GM23338 (cell line): ENCODE results near the gene LMNTD2. TPM values are rescaled to one million over a fixed set of nuclear protein-coding genes. Genes with fewer than 3 reads are reported as not detected.

Experiments used
- ATAC-seq: fragments of 200-7000 bp; cut with Tn5 transposase; 3 replicates; pipeline ENCODE4 v1.9.1; 2020
- DNase-seq: peaks from one replicate; pipeline ENCODE4 v3.0.0-alpha.2; 2015; ENCODE audit warnings: low spot score
- H2AFZ ChIP-seq: fragments of 200-600 bp; sonication (generic); 2 replicates; pipeline ENCODE4 v1.8.0; 2016; ENCODE audit warnings: antibody characterized with exemption, mild to moderate bottlenecking, moderate library complexity
- H3F3A ChIP-seq: fragments of 200-600 bp; sonication (generic); replicated peaks from 2 replicates; pipeline ENCODE4 v1.8.0; 2017; ENCODE audit warnings: antibody characterized with exemption, mixed run types, low read depth
- H3K27ac ChIP-seq: fragments of 200-600 bp; sonication (generic); 2 replicates; pipeline ENCODE4 v1.6.1; 2016; ENCODE audit warnings: low read depth
- H3K27me3 ChIP-seq: fragments of 200-600 bp; sonication (generic); 2 replicates; pipeline ENCODE4 v1.8.0; 2016; ENCODE audit warnings: mild to moderate bottlenecking, mixed run types, moderate library complexity; ENCODE audit not compliant: insufficient read depth
- H3K36me3 ChIP-seq: fragments of 200-600 bp; sonication (generic); 2 replicates; pipeline ENCODE4 v1.8.0; 2016; ENCODE audit warnings: mild to moderate bottlenecking; ENCODE audit not compliant: insufficient read depth
- H3K4me1 ChIP-seq: fragments of 200-600 bp; sonication (generic); 2 replicates; pipeline ENCODE4 v1.8.0; 2016; ENCODE audit warnings: mild to moderate bottlenecking, moderate library complexity; ENCODE audit not compliant: insufficient read depth
- H3K4me2 ChIP-seq: fragments of 200-600 bp; sonication (generic); 2 replicates; pipeline ENCODE4 v1.7.1; 2017; ENCODE audit warnings: mixed run types
- H3K4me3 ChIP-seq: fragments of 200-600 bp; sonication (generic); 2 replicates; pipeline ENCODE4 v1.6.1; 2016; ENCODE audit warnings: mixed run types
- H3K79me2 ChIP-seq: fragments of 200-600 bp; sonication (generic); replicated peaks from 2 replicates; pipeline ENCODE4 v1.8.0; 2017; ENCODE audit warnings: mild to moderate bottlenecking; ENCODE audit not compliant: insufficient read depth
- H3K9me2 ChIP-seq: fragments of 200-600 bp; sonication (generic); 2 replicates; pipeline ENCODE4 v1.8.0; 2017; ENCODE audit not compliant: insufficient read depth
- H4K20me1 ChIP-seq: fragments of 200-600 bp; sonication (generic); replicated peaks from 2 replicates; pipeline ENCODE4 v1.8.0; 2017; ENCODE audit warnings: mild to moderate bottlenecking; ENCODE audit not compliant: insufficient read depth
- H3K27ac Mint-ChIP-seq: 2 replicates; pipeline ENCODE4 v1.8.0; 2020; ENCODE audit warnings: inconsistent platforms, mild to moderate bottlenecking, moderate library complexity, mixed read lengths
- H3K27me3 Mint-ChIP-seq: 3 replicates; pipeline ENCODE4 v1.8.0; 2022; ENCODE audit warnings: low read depth, mild to moderate bottlenecking, moderate library complexity, mixed read lengths, inconsistent platforms; ENCODE audit not compliant: insufficient read depth, poor library complexity
- H3K36me3 Mint-ChIP-seq: 3 replicates; pipeline ENCODE4 v1.8.0; 2021; ENCODE audit warnings: low read depth, mild to moderate bottlenecking, inconsistent platforms, moderate library complexity, mixed read lengths
- H3K4me1 Mint-ChIP-seq: 3 replicates; pipeline ENCODE4 v1.8.0; 2020; ENCODE audit warnings: mild to moderate bottlenecking, inconsistent platforms, mixed read lengths
- H3K4me3 Mint-ChIP-seq: 3 replicates; pipeline ENCODE4 v1.8.0; 2021; ENCODE audit warnings: moderate library complexity, mild to moderate bottlenecking, inconsistent platforms, mixed read lengths
- H3K9me3 Mint-ChIP-seq: 3 replicates; pipeline ENCODE4 v1.8.0; 2020; ENCODE audit warnings: moderate library complexity, mild to moderate bottlenecking, inconsistent platforms, mixed read lengths
- EZH2phosphoT487 ChIP-seq: fragments of 200-600 bp; sonication (generic); IDR thresholded peaks from one replicate; pipeline ENCODE4 v1.8.1; 2018; ENCODE audit warnings: antibody characterized with exemption; ENCODE audit not compliant: unreplicated experiment
- REST ChIP-seq: IDR thresholded peaks from one replicate; pipeline ENCODE4 v1.6.1; 2018; ENCODE audit warnings: antibody characterized with exemption; ENCODE audit not compliant: unreplicated experiment
- ZNF114 ChIP-seq: fragments of 250-450 bp; sonication (Bioruptor Pico); IDR thresholded peaks from 2 replicates; pipeline ENCODE4 v1.5.0; 2020; ENCODE audit warnings: mild to moderate bottlenecking, moderate library complexity
- ZNF331 ChIP-seq: fragments of 250-450 bp; sonication (Bioruptor Pico); IDR thresholded peaks from 2 replicates; pipeline ENCODE4 v1.5.0; 2020; ENCODE audit warnings: low read depth, mild to moderate bottlenecking, moderate library complexity
- polyA plus RNA-seq: library from polyadenylated mRNA; unstranded; fragments of >200 nt; fragmentation: Nextera tagmentation; extraction: Ambion mirVana; gene quantifications from 2 replicates; pipeline ENCODE4 v1.2.1, GENCODE V29; 2016
- total RNA-seq: library from RNA; depleted of rRNA; stranded (reverse); fragments of >200 nt; shearing (Covaris generic); gene quantifications from 2 replicates; pipeline ENCODE4 v1.2.3, GENCODE V29; 2014
- TF ChIP-seq, protein P1 (sequence below), 2 experiments: fragments of 200-600 bp in 1 of 2; sonication (generic) in 1 of 2; conservative IDR thresholded peaks; 2 replicates each; pipeline versions ENCODE4 v1.5.1 to v1.6.1; 2016 to 2017; ENCODE audit warnings: antibody characterized with exemption in 2 of 2, low read depth in 2 of 2, mild to moderate bottlenecking in 2 of 2, moderate library complexity in 1 of 2

Gene LMNTD2
- total and polyA plus RNA-seq, 2 experiments from 2014 or later = 1.3 to 2.1 TPM

GRCh38 chr11:553083-553987, 7.2 kb downstream of the LMNTD2 start:
- H3K27me3 ChIP-seq = peaks cover 28% of the 10 kb centered on the region
- no peak overlapping the region for H3K4me2 ChIP-seq
- H3K9me3 Mint-ChIP-seq = peaks cover 2% of the 10 kb centered on the region; the same call in 1 of the 3 replicates
- no peaks in the 10 kb centered on the region for H4K20me1 ChIP-seq
- H3K4me3 Mint-ChIP-seq = no peak overlapping the region
- H3K9me2 ChIP-seq = no peaks in the 10 kb centered on the region
- ATAC-seq (no peak), DNase-seq (no peak)
- H3K36me3 ChIP-seq = no peaks in the 10 kb centered on the region
- H2AFZ ChIP-seq = no peak overlapping the region
- no peak overlapping the region for H3K27ac ChIP-seq
- H3K4me1 ChIP-seq = peaks cover 5% of the 10 kb centered on the region; the same call in 1 of the 2 replicates
- no peaks in the 10 kb centered on the region for H3K79me2 ChIP-seq
- no peak overlapping the region for H3K4me3 ChIP-seq
- no peak overlapping the region for H3K27ac Mint-ChIP-seq
- TF ChIP-seq REST = no peak
- H3K36me3 Mint-ChIP-seq = no peaks in the 10 kb centered on the region
- peaks cover 6% of the 10 kb centered on the region; the same call in 2 of the 3 replicates for H3K4me1 Mint-ChIP-seq
- H3F3A ChIP-seq = 0 out of 2 replicates have a peak, but pooled peaks cover 7% of the 10 kb centered on the region
- H3K27me3 Mint-ChIP-seq = peaks cover 19% of the 10 kb centered on the region

DNA sequence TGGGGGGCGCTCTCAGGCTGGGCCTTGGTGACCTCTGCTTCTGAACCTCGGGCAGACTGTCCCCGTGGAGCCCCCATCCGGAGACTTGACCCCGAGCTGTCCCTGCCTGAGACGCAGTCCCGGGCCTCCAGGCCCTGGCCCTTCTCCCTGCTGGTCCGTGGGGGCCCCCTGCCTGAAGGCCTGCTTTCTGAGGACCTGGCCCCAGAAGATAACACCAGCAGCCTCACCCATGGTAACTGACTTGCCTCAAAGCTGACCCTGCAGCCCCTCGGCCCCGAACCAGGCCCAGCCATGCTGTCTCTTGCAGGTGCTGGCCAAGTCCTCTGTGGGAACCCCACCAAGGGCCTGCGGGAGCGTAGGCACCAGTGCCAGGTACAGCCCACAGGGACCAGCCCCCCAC, 8.9 kb downstream of the LMNTD2 start:
- Histone ChIP-seq H3F3A (0 out of 2 replicates have a peak, but pooled peaks cover 7% of the 10 kb centered on the region), H3K4me2 (no peak overlapping the region), H3K79me2 (no peaks in the 10 kb centered on the region), H2AFZ (no peak overlapping the region), H3K9me2 (no peaks in the 10 kb centered on the region), H3K4me3 (no peak overlapping the region), H4K20me1 (no peaks in the 10 kb centered on the region), H3K27ac (no peak overlapping the region), H3K27me3 (peaks cover 12% of the 10 kb centered on the region), H3K36me3 (no peaks in the 10 kb centered on the region), H3K4me1 (peaks cover 3% of the 10 kb centered on the region; the same call in 1 of the 2 replicates)
- no peak for DNase-seq
- TF ChIP-seq EZH2phosphoT487 (no peak), ZNF114 (CRISPR knock-in tag) (no peak), ZNF331 (CRISPR knock-in tag) (no peak)
- TF ChIP-seq, protein P1, sequence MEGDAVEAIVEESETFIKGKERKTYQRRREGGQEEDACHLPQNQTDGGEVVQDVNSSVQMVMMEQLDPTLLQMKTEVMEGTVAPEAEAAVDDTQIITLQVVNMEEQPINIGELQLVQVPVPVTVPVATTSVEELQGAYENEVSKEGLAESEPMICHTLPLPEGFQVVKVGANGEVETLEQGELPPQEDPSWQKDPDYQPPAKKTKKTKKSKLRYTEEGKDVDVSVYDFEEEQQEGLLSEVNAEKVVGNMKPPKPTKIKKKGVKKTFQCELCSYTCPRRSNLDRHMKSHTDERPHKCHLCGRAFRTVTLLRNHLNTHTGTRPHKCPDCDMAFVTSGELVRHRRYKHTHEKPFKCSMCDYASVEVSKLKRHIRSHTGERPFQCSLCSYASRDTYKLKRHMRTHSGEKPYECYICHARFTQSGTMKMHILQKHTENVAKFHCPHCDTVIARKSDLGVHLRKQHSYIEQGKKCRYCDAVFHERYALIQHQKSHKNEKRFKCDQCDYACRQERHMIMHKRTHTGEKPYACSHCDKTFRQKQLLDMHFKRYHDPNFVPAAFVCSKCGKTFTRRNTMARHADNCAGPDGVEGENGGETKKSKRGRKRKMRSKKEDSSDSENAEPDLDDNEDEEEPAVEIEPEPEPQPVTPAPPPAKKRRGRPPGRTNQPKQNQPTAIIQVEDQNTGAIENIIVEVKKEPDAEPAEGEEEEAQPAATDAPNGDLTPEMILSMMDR (conservative IDR thresholded peaks at IDR 0.05; ENCODE audit: low read depth in 2 of 2) = no peak
- Mint-ChIP-seq H3K4me1 (no peaks in the 10 kb centered on the region; the same call in 2 of the 3 replicates), H3K27ac (no peak overlapping the region), H3K9me3 (no peaks in the 10 kb centered on the region), H3K4me3 (no peak overlapping the region), H3K27me3 (peaks cover 7% of the 10 kb centered on the region), H3K36me3 (no peaks in the 10 kb centered on the region)
- no peak for ATAC-seq
